BJ (cell line): Measurements from ENCODE around the gene ERICH3. TPM values are rescaled to one million over a fixed set of nuclear protein-coding genes. Genes with fewer than 3 reads are reported as not detected.

ENCODE experiments used
- CTCF ChIA-PET: fragments of 350-600 bp; formaldehyde crosslinking; extraction: SDS; loops from one replicate; lab custom pipeline; 2021; ENCODE audit warnings: antibody characterized with exemption, inconsistent platforms; lab: Yijun Ruan, JAX
- POLR2A ChIA-PET: fragments of 300-600 bp; sonication (Branson Sonifier 250); formaldehyde crosslinking; extraction: SDS; loops from one replicate; lab custom pipeline; 2021; ENCODE audit warnings: antibody characterized with exemption; lab: Charles Lee
- DNase-seq: peaks from one replicate; pipeline ENCODE4 v3.0.0-alpha.2; 2011; ENCODE audit warnings: low read depth
- H3K27me3 ChIP-seq: 2 replicates; pipeline ENCODE4 v1.6.0; 2011; ENCODE audit warnings: low read length; ENCODE audit not compliant: control insufficient read depth, insufficient read depth
- H3K36me3 ChIP-seq: 2 replicates; pipeline ENCODE4 v1.5.1; 2011; ENCODE audit warnings: low read length; ENCODE audit not compliant: control insufficient read depth, insufficient read depth
- H3K4me3 ChIP-seq: 2 replicates; pipeline ENCODE4 v1.5.1; 2011; ENCODE audit warnings: low read depth, mild to moderate bottlenecking, control low read depth, low read length
- polyA plus RNA-seq: library from polyadenylated mRNA; depleted of rRNA; stranded (reverse); fragments of >200 nt; gene quantifications from 2 replicates; pipeline ENCODE4 v1.2.3, GENCODE V29; 2011
- TF ChIP-seq, protein P1 (sequence below): IDR thresholded peaks from 2 replicates; pipeline ENCODE4 v1.5.1; 2011; ENCODE audit warnings: low read depth, mild to moderate bottlenecking, control low read depth, inconsistent platforms, low read length, moderate library complexity; ENCODE audit not compliant: insufficient read depth

ERICH3 gene
- polyA plus RNA-seq, 1 experiment = not detected

GRCh38 chr1:74715236-74715502 lies 41.6 kb upstream of the ERICH3 start:
- TF ChIP-seq, protein P1, sequence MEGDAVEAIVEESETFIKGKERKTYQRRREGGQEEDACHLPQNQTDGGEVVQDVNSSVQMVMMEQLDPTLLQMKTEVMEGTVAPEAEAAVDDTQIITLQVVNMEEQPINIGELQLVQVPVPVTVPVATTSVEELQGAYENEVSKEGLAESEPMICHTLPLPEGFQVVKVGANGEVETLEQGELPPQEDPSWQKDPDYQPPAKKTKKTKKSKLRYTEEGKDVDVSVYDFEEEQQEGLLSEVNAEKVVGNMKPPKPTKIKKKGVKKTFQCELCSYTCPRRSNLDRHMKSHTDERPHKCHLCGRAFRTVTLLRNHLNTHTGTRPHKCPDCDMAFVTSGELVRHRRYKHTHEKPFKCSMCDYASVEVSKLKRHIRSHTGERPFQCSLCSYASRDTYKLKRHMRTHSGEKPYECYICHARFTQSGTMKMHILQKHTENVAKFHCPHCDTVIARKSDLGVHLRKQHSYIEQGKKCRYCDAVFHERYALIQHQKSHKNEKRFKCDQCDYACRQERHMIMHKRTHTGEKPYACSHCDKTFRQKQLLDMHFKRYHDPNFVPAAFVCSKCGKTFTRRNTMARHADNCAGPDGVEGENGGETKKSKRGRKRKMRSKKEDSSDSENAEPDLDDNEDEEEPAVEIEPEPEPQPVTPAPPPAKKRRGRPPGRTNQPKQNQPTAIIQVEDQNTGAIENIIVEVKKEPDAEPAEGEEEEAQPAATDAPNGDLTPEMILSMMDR = no peak
- H3K4me3 ChIP-seq = no peak overlapping the region
- CTCF ChIA-PET = interaction anchor here (1.4 to 2.2 kb wide), 3 partner anchors 10 to 26 kb away, joined by 3 to 6 read pairs (median 4); partner anchors contain the start of genes CRYZ and TYW3
- no peak for DNase-seq
- H3K27me3 ChIP-seq = no peaks in the 10 kb centered on the region
- POLR2A ChIA-PET = no interaction called here
- H3K36me3 ChIP-seq = 0 out of 2 replicates have a peak, but pooled peaks cover 2% of the 10 kb centered on the region

DNA sequence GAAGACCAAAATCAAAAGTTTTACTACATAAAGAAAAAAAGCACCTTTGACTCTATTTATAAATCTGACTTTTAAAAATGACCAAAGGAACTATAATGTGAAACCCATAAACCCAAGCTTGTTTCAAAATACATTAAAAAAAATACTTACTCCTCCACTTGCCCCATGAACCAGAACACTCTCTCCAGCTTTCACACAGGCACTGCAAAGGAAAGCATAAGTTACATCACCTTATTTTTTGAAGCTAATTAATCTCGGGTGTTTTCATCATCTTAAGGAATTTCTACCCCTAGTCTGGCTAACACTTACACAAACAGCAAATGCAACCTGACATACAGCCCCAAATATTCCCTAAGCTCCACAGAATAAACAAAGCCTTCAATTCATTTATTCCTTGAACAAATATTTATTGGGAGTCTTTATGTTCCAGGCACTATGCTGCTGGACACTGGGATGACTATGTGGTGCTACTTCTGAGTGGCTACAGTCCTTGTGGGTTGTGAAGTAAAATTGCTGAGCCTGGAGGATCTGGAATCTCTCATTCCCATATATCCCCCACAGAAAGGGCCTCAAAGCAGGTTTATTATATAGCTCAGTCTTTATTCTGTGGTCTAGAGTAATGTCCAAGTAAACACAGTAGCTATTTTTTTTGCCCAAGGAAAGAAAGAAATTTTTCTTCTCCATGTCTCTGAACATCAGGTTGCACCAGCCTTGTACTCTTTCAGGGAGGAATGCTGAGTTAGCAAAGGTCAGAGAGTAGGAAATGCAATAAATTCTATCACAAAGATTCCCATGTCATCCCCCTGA lies 41.0 kb upstream of the ERICH3 start:
- no peak for DNase-seq
- ChIA-PET POLR2A (no interaction called here), CTCF (interaction anchor here (1.4 to 2.2 kb wide), 3 partner anchors 9 to 25 kb away, joined by 3 to 6 read pairs (median 4); partner anchors contain the start of genes CRYZ and TYW3)

DNA sequence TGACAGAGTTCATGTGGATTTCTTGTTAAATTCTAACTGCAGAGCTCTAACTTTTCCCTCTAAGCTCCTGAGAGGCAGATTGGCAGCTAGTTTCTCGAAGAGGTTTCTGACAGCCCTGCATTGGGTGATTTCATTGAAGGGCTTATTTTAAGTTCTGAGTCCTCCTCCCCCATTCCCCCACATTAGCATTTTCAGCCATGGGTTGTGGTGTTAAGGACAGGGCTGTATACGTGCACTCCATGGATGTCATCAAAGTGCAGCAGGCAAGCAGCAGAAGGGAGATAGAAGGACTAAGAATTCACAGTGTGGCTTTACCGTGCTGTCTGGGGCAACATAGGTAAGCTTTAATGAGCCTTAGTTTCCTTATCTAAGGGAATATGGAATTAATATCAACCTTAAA lies 40.3 kb upstream of the ERICH3 start:
- POLR2A ChIA-PET = no interaction called here
- H3K27me3 ChIP-seq = no peaks in the 10 kb centered on the region
- TF ChIP-seq, protein P1 = no peak
- CTCF ChIA-PET = interaction anchor here (1.4 to 2.2 kb wide), 2 partner anchors 19 to 24 kb away, joined by 3 to 6 read pairs; partner anchors contain the start of genes CRYZ and TYW3
- no peaks in the 10 kb centered on the region; the same call in 1 of the 2 replicates for H3K36me3 ChIP-seq
- no peak overlapping the region for H3K4me3 ChIP-seq
- DNase-seq = no peak

More for the DNA sequence above, 41.0 kb upstream of the ERICH3 start:
- no peak overlapping the region for H3K4me3 ChIP-seq
- TF ChIP-seq, protein P1 = no peak
- H3K36me3 ChIP-seq = no peaks in the 10 kb centered on the region
- no peaks in the 10 kb centered on the region for H3K27me3 ChIP-seq

- ChIA-PET POLR2A (no interaction called here), CTCF (no interaction called here)
- Histone ChIP-seq H3K36me3 (no peaks in the 10 kb centered on the region; the same call in 1 of the 2 replicates), H3K4me3 (no peak overlapping the region), H3K27me3 (no peaks in the 10 kb centered on the region)
- TF ChIP-seq, protein P1 = no peak
- DNase-seq = no peak
These were observed 39.3 kb upstream of the ERICH3 start for GRCh38 chr1:74712881-74713280.

- DNase-seq = no peak
- CTCF ChIA-PET = interaction anchor here (0.6 to 3.4 kb wide), 2 partner anchors 14 to 1480 kb away, joined by 3 to 14 read pairs; no protein-coding TSS in a partner anchor
- TF ChIP-seq, protein P1 = no peak
- POLR2A ChIA-PET = no interaction called here
- peaks cover 3% of the 10 kb centered on the region for H3K36me3 ChIP-seq
- H3K4me3 ChIP-seq = no peak overlapping the region
- no peaks in the 10 kb centered on the region for H3K27me3 ChIP-seq
These were observed 30.0 kb upstream of the ERICH3 start for GRCh38 chr1:74703386-74704182.
